Endometrium (tissue), 2 donors: Measurements from ENCODE around the gene DELE1.
A peak's percentile ranks its signal among the peaks of the same experiment; 100 is the strongest.

ENCODE experiments used
- FAIRE-seq: peaks from 2 replicates; lab custom pipeline; 2012; peaks lifted over from hg19 to GRCh38; lab: Jason Lieb, UNC
- donor health status: control.
- donor health status: control.

DELE1 gene, protein sequence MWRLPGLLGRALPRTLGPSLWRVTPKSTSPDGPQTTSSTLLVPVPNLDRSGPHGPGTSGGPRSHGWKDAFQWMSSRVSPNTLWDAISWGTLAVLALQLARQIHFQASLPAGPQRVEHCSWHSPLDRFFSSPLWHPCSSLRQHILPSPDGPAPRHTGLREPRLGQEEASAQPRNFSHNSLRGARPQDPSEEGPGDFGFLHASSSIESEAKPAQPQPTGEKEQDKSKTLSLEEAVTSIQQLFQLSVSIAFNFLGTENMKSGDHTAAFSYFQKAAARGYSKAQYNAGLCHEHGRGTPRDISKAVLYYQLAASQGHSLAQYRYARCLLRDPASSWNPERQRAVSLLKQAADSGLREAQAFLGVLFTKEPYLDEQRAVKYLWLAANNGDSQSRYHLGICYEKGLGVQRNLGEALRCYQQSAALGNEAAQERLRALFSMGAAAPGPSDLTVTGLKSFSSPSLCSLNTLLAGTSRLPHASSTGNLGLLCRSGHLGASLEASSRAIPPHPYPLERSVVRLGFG

DNA sequence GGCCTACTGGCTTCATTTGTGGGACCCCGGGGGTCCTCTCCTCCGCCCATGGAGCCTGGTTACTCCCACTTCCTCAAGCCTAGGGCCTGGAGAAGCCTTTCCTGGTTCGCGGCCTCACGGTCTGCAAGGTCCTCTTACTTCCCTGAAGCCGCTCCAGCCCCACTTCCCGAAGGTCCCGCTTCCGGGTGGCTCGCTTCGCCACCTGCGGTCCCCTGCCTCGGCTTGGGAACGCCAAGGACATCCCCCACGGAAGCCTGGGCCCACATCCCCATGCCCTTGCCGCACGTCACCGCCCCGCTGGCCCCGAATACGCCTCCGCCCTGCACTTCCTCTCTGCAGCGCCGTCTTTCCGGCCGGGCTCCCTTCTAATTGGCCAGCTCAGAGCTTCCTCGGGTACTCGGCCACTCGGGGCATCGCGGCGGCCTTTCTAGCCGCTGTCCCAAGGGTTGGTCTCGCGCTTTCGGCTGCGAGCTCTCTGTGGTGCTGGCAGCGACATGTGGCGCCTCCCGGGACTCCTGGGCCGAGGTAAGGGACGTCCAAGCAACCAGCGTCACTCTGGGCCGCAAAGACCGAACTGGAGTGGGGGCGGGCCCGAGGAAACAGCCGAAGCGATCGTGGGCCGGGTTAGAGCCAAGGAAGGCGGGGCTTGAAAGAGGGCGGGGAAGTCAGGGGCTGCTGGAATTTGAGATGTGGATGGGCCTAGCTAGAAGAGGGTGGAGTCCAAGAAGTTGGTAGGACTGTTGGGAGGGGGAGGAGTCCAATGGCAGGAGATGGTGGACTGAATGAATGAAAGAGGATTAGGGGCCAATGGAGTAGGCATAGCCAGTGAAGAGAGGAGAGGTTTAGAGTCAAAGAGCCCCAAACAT is at the start of gene DELE1:
Gene DELE1, plus strand, starts transcription at position 424 of the 866 bp plus-strand sequence. Its CDS starts 71 bp downstream, at position 495.
- FAIRE-seq: peak; percentile 23

DNA sequence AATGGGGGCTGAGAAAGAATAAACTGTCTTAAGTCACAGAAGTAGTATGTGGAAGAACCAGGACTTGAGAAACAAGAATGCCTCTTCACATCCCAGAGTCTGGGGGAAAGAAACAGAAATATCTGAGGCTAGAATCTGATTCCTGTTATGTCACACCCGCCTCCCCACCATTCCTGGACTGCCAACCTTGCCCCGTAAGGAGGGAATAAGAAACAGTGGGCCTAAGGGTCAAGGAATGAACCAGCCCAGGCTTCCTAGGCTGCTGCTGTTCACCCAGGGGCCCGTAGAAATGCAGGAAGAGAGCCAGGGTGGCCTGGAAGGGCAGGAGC is 49.8 kb upstream of the DELE1 start:
- FAIRE-seq: no peak

DNA sequence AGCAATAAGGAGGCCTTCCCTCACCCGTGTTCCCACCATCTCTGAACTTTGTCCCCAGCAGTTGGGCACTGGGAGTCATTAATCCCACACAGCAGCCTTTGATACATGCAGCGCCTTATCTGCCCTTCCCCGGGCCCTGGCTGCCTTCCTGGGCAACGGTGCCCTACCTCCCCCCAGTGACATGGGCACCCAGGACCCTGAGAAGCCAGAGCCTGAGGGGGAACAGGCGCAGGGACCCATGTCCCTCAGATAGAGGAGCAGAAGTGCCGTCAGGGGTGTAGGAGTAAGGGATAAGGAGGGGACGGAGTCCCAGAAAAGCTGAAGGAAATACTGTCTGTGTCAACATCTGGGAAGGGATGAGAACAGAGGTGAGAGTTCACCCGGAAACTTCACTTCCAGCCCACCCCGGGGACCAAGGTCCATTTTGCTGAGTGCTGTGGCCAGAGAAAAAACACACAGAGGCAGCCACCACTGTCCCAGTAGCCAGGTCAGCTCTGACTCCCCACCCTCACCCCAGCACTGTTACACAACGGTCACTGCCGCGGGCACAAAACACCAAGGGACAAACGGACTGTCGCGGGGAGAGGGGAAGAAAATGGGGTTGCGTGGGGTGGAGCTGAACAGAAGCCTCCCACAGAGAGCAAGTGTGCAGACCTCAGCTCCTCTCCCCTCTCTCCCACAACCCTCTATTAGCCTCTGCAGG is 49.3 kb upstream of the DELE1 start:
- FAIRE-seq: no peak

DNA sequence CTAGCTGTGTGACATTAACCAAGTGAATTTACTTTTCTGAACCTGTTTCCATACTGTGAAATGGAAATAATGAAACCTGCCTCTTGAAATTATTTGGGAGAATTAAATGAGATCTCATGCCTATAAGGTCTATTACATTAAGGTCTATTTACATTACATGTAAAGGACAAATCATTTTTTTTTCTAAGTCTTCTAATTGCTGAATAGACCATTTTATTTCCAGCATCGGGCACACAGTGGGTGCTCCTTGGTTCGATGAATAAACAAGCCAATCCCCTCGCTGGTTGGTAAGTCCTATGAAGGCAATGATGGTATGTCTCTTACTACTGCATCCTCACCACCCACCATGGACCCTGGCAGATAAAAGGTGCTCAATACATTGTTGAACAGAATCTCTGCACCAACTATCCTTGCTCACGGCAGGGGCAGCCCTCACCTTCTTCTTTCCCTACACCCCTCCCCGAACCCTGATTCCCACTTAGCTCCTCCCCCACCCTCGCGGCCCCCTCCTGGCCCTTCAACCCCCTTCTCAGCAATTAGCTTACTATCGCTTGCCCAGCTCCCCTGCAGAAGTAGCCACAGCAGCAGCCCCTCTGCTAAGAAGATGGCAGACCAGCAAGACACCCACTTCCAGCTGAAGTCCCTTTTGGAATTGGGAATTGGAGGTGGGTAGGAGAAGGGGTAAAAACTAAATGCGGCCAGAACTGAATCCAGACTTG is 48.5 kb upstream of the DELE1 start:
- FAIRE-seq: no peak

DNA sequence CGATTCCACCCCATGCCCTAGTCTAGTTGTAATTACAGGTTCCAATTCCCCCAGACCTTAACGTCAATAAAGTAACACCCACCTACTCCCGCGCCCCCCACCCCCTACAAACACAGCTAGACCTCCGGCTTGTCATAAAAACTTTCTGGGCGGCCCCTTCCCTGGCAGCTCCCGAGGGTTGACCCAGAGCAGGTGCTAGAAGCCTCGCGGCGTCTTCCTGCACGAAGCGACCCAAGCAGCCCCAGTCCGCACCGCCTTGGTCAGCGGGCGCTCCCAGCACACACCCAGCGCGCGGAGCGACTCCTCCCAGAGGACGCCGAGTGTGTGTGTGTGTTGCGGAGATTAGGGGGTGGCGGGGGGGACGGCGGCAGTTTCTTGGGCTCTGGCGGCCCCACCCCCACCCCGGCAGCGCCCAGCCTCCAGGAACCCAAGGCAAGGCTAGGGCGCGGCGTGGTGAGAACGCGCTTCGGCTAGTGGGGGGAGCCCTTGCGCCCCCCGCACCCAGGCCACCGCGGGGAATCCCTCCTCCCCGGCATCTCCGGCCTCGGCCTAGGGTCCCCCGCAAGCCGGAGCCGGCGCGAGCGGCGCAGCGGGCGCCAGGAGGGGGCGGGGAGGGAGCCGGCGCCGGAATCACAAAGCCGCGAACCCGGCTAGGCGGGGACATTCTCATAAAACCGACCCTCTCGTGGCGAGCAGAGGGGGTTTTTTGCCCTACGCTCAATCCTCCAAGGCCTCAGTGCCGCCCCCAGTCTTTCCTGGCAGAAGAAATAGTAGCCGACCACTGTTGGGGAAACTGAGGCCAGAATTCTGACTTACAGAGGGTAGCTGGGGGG is 47.7 kb upstream of the DELE1 start:
- no peak for FAIRE-seq

DNA sequence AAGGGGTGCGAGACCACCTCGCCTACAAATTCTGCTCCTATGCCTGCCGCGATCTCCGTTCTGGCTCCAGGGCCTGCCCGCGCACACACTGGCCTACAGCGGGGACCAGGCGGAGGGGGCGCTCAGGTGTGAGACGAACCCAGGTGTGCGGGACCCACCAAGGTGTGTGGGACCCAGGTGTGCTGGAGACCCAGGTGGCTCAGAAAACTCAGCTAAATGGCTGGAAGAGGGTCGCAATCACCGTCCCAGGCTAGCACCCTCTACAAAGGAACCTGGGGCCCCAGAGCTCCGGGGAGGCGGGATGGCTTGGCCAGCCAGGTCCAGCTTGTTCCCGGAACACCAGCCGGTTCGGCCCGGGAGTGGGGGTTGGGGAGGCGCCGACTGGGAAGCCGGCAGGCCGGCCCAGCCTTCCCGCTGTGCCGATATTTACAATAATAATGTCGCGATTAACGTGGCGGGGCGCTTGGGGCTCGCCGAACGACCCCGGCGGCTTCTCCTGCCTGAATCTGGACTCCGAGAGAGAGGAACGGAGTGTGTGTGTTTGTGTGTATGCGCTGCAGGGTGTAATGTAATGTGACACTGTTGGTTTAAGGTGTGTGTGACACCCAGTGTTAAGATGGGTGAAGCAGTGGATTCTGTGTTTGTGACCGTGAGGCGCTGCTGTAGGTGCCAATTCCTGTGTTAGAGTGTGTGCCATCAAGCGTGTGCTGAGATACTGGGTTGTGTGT is 46.9 kb upstream of the DELE1 start:
- FAIRE-seq: no peak

DNA sequence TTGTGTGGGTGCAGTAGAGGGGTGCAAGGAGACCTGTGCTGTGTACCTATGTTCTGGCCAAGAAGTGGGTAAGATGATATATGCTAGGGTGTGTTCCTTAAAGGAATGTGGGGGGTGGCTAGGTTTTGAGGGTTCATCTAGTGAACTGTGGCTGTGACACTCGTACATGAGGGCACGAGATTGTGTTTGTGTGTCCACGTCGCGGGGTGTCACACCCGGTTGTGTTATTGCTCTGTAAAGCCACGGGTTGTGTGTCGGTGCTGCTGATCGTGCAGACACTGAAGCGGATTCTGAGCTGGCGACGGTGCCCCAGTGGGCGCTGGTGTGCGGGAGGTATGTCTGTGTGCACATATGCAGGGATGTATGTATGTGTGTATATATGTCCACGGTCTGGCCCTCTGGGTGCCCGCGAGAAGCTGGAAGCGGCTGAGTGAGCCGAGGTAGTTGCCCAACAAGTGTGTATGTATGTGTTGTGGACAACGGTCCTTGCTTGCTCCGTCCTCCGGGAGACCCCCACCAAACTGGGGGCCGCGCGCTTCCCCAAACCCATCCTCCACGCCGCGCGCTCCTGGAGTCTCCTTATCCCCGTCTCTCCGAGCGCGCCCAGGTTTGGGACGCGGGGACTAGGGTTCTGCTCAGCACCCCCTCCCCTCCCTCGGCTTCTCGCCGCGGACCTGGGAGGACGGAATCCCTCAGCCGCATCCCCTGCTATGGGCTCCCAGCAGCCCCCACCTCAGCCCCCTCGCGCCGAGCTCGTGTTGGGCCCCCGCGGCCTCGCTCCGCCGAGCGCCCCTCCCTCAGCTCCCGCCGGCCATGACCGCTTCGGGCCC is 46.1 kb upstream of the DELE1 start:
- FAIRE-seq: no peak

DNA sequence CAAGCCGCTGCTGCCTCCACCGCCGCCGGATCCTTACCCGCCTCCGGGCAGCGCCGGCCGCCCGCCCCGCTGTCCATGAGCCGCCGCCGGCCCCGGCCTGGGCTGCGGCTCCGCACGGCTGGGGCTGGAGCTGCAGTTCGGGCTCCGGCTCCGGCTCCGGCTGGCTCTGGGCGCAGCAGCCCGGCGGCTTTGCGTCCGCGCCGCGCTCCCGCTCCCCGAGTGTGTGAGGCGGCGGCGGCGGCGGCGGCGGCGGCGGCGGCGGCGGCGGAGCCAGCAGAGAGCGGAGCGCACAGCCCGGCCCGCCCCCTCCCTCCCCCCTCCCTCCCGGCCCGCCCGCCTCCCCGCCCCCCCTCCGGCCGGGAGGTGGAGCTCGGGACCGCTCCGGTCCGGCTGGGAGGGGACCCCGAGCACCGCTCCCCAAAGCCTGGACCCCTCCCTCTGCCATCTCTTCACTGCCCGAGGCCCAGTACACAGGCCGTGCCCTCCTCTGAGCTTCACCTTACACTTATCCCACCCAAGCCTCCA is 45.4 kb upstream of the DELE1 start, which contains the start of gene PCDH1:
Gene PCDH1, minus strand, starts transcription at position 225 of the 525 bp plus-strand sequence. Its CDS starts 148 bp downstream, at position 77.
- no peak for FAIRE-seq

DNA sequence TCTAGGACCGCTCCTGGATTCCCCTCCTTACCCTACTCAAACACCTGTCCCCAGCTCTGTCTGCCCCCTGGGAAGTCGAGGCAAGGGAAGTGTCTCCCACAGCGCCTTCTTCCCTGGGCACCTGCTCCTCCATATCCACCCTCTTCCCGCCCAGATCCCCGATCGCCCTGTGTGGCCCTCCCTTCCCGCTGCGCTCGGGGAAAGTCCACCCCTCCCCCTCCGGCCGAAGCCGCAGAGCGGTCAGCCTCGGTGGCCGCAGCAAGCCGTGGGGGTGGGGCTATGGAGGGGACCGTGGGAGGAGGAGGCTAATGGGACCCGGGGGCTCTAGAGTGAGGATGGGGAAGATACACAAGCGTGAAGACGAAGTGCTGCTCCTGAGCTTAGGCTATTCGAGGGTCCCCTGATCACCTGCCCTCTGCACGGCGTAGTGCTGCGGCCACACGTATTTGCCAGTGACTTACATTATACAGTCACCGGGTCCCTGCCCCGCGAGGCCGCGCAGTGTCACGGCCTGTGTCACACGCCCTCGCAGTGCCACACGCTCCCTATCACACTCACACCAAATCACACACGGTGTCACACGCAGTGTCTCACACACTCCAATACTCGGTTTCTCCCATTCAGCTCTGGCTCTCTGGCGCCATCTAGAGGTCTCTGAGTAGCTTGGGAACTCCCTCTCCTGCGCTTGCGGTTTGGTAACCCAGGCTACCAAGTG is 44.8 kb upstream of the DELE1 start:
- FAIRE-seq: no peak

DNA sequence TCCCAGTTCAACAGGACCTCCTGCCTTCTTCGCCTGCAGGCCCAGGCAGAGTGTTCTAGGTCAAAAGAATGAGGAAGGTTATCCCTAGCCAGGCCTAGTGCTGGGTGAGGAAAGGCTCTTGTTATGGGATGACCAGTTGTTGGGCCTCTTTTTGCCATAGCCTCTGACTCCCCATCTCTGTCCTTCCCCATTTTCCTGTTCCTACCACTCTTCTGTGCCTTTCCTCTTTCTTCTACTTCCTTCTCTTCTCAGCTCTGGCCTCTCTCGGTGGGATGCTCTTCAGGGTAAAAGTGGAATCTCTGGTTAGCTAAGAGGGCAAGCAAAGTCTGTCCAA is 44.3 kb upstream of the DELE1 start:
- no peak for FAIRE-seq

DNA sequence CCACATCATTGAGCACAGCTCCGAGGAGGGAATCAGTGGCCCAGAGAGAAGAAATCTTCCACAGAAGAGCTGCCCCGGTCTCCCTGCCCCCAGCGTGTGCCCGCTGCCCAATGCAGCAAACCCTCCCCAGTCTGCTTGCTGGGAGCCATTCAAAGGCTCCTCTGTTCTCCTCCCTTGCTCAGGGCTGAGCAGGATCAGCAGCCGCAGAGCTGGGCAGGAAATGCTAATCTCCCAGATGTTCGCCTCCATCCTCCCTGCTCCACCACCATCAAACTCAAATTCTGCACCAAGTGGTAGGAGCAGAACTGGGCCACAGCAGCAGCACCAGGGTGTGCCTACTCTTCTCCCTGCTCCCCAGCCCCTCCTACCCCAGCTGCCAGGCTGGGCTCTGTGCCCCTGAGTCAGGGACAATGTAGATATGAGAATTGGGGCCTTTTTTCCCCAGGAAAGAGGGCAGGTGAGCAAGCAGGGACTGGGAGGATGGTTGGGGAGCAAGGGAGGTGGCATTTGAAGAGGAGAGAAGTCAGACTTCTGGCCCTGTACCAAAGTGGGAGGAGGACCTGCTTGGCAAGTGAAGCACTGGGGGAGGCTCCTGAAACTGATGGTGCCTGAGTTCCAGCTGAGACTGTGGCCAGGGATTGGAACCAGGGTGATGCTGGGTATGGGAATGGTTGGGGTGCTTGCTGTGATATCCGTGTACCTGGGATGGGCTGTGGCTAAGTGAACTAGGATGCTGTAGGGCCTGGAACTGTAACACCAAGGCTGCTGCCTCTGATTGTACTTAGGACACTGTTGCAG is 43.5 kb upstream of the DELE1 start:
- FAIRE-seq: no peak

DNA sequence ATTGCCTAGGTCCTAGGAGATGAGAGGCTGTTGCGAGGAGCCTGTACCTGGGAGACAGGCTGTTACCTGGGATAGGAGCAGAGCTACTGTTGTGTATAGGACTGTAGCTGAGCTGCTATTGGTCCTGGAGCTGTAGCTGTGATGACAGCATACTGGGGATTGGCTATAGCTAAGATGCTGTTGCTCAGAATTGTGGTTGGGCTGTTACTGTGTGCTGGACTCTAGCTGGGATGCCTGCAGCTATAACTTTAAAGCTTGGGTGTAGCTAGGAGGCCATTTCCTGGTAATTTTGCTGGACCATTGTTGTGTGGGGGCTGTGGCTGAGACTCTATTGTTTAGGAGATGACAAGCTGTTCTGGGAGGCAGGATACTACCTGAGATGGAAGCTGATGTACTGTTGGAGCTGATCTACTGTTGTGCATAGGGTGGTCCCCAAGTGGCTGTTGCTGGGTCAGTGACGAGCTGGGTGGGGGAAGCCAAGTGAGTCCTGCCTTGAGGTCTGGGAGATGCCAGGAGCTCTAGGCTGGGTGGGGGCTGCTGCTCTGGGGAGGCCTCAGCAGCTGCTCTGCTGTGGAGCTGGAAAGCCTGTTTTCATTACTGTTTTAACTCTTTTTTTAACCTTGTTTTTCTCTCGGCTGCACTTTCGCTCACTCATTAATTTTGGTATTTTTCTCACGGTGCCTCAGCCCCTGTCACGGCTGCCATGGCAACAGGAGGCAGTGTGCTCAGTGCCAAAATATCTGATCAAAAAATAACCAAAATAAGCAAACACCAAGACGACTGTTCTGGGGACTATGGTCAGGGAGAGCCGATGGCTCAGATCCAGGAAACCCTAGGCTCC is 42.5 kb upstream of the DELE1 start:
- FAIRE-seq: no peak

DNA sequence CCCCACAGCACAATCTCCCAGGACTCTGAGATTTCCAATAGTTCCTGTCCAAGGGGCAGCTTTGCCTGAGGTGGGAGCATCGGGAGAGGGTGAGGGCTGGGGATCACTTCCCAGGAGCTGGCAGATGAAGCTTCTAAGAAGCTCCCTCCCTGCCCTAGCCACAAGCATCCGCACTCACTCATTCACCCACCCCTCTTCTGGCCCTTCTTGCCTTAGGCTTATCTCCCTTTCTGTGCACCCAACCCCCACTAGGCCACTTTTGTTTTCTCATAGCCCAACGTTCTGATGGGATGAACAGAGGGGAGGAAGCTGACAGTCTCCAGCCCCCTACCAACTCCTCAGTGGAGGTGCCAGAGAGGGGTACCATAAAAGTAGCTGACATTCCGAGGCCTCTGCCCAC is 41.8 kb upstream of the DELE1 start:
- FAIRE-seq: no peak

DNA sequence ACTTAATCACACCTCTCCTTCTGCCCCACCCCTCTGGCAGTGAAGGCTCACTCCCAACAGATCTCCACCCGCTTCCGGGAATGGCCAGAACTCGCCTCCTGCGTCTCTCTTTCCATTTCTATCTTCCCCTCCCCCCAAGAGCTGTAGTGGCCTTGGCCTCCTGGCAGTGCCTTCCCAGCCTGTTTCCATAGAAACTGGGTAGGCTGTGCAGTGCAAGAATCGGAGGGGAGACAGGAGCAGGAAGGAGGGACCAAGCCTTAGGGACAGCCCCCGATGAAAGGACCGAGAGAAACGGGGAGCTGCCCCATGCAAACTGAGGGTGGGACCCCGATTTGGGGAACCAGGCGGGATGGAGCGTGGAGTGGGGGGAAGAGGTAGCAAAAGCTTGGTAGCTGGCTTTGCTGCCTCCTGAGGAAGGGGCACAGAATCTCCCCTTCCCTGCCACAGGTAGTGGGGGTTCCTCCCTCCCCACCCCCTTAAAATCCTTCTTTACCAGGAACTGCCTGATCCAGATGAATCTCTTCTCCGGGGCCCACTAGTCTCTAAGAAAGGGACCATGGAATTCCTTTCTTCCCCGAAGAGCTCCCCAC is 41.0 kb upstream of the DELE1 start:
- FAIRE-seq: no peak

DNA sequence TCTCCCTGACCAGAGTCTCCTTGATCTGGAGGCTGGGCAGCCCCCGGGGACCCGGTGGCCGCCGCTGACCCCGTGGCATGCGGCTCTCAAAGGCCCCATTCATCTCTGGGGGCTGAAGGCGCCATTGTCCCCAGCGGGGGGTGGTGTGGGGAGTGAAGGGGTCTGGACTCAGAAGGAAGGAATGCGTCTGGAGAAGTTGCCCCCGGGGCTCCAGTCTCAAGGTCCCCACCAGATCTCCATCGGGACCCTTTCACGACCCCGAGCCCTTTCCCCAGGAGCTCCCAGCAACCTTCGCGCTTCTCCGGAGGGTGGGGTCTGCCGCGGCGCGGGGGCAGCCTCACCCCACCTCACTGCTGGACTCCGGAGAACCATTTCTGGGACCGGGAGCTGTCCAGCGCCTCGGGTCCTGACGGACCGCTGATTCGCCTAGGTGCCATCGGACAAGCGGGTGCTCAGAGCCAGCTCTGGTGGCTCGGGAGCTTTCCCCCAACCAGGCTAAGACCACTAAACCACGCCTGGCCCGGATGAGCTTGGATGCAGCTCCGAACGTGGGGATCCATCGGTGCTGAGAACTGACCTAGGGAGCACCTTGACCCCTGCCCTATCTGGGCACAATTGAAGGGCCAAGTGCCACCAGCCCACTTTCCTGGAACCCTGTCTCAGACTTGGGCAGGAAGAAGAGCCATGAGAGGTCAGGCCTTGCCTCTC is 40.3 kb upstream of the DELE1 start:
- FAIRE-seq: no peak

DNA sequence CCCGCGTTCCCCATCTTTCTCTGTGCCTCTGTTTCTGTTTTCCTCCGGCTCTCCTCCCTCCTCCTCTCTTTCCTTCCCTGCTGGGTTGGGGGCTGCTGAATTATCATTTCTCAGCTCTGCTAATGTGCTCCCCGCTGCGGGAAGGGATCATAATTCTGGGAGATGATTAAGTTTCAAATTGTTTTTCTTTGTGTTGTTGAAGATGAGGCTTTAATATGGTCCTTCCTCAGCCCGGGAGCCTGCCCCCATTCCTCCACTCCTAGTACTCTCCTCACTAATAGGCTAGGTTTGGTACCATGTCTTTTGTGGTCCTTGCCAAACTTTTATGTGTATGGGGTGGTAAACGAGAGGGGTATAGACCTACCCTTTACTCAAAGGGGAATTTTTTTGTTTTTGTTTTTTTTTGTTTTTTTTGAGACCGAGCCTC is 39.8 kb upstream of the DELE1 start:
- FAIRE-seq: no peak
